Upper lobe of left lung (tissue), 6 donors: ENCODE measurements around the gene SLC35A3. TPM values are rescaled to one million over a fixed set of nuclear protein-coding genes. Genes with fewer than 3 reads are reported as not detected.
A peak's percentile ranks its signal among the peaks of the same experiment; 100 is the strongest.
"Not testable (repeated sequence)": the region's sequence is repeated elsewhere in the genome, so short reads cannot be mapped to it uniquely, and the experiment has no call there.

Source experiments
- ATAC-seq, 2 donors: fragments of 200-7000 bp; cut with Tn5 transposase; one replicate each; pipeline ENCODE4 v1.9.1; 2022; ENCODE audit warnings: mild to moderate bottlenecking in 2 of 2, moderate library complexity in 2 of 2; ENCODE audit not compliant: low FRiP score in 2 of 2
- DNase-seq, 2 donors: peaks; one replicate each; pipeline ENCODE4 v3.0.0-alpha.2; 2019 to 2020
- H3K27ac ChIP-seq, 4 donors: fragments of 200-600 bp; sonication (generic); one replicate each; pipeline ENCODE4 v1.5.1; 2016 to 2019
- H3K27me3 ChIP-seq, 4 donors: fragments of 200-600 bp; sonication (generic); one replicate each; pipeline ENCODE4 v1.5.1; 2017 to 2019
- H3K36me3 ChIP-seq, 4 donors: fragments of 200-600 bp; sonication (generic); one replicate each; pipeline ENCODE4 v1.5.1; 2016 to 2019
- H3K4me1 ChIP-seq, 4 donors: fragments of 200-600 bp; sonication (generic); one replicate each; pipeline ENCODE4 v1.5.1; 2018 to 2019
- H3K4me3 ChIP-seq, 4 donors: fragments of 200-600 bp; sonication (generic); one replicate each; pipeline ENCODE4 v1.5.1; 2017 to 2019; ENCODE audit warnings: mild to moderate bottlenecking in 2 of 4, moderate library complexity in 1 of 4
- H3K9me3 ChIP-seq, 4 donors: fragments of 200-600 bp; sonication (generic); one replicate each; pipeline ENCODE4 v1.5.1; 2018 to 2019
- EP300 ChIP-seq, 4 donors: sonication (generic); formaldehyde crosslinking; IDR thresholded peaks; one replicate each; pipeline ENCODE4 v1.5.1; 2017; ENCODE audit warnings: antibody characterized with exemption in 4 of 4, control low read depth in 2 of 4
- POLR2A ChIP-seq, 4 donors: fragments of 450-650 bp; IDR thresholded peaks; one replicate each; pipeline ENCODE4 v1.5.1; 2016 to 2017; ENCODE audit warnings: antibody characterized with exemption in 4 of 4, mild to moderate bottlenecking in 2 of 4
- POLR2AphosphoS5 ChIP-seq, 2 donors: sonication (generic); formaldehyde crosslinking; IDR thresholded peaks; one replicate each; pipeline ENCODE4 v1.5.1; 2017; ENCODE audit warnings: antibody characterized with exemption in 2 of 2
- WGBS, 2 donors: methylation state at CpG; one replicate each; pipeline ENCODE4 v1.1.5; 2017 to 2018; 5-methylcytosine and 5-hydroxymethylcytosine counted together
- total RNA-seq, 6 donors: library from RNA; depleted of rRNA in 4 of 6; stranded (reverse); fragments of >200 nt in 4 of 6; gene quantifications; one replicate each; pipeline versions ENCODE4 v1.1.0 to v1.2.1, GENCODE V29; 2016 to 2021
- TF ChIP-seq, protein P1 (sequence below), 6 experiments: fragments of 450-650 bp in 4 of 6; fragments of 200-600 bp in 2 of 6; sonication (generic) in 2 of 6; IDR thresholded peaks; one replicate each; pipeline ENCODE4 v1.5.1; 2016 to 2019; ENCODE audit warnings: antibody characterized with exemption in 6 of 6
- donor health status: DM: no; HTN: no; CAD: no; lungs with moderate emphysema.
- donor health status: DM: no; HTN: yes; CAD: no; lungs with severe emphysema.

Gene SLC35A3
- total RNA-seq, 6 donors from 2014 or later = 19.9 to 49.7 (median 25.2) TPM

DNA sequence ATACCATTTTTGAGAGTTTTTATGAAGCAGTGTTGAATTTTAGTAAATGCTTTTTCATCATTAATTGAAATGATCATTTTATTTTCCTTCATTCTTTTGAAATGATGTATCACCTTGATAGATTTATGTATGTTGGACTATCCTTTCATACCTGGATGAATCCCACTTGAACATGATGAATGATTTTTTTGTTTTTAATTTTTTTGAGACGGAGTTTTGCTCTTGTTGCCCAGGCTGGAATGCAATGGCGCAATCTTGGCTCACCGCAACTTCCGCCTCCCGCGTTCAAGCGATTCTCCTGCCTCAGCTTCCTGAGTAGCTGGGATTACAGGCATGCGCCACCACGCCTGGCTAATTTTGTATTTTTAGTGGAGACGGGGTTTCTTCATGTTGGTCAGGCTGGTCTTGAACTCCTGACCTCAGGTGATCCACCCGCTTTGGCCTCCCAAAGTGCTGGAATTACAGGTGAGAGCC is 77.5 kb downstream of the SLC35A3 start:
- H3K9me3 ChIP-seq, H3K4me3 ChIP-seq, H3K27ac ChIP-seq, ATAC-seq, H3K27me3 ChIP-seq: not testable (repeated sequence)
- 71 to 90% methylated on average over 11 of the region's 11 CpGs for WGBS, 2 donors
- H3K36me3 ChIP-seq = peaks cover 0 to 13% (median 0%) of the 10 kb centered on the region in 4 donors
- peak in 1 of 2 donors; percentile 12 for TF ChIP-seq POLR2AphosphoS5 (IDR thresholded peaks at IDR 0.05)
- peak in 1 of 2 donors; percentile 48 for DNase-seq
- H3K4me1 ChIP-seq = peaks cover 10 to 49% (median 23%) of the 10 kb centered on the region in 4 donors

DNA sequence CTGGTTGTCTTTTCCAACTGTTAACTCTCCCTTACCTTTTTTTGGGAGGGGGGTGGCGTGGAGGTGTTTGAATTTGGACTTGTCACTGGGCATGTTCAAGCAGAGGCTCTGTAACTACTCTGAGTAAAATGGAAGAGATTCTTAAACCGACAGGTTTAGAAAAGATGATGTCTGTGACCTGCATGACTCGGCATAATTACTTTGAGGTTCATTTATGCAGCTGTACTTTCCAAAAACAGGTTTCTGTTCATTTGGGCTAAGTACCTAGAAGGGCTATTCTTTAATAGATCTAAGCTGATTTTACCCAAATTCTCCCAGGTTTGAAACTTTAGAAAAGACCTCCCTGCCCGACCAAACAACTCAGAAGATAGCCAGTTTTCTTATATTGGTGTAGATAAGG is 80.3 kb downstream of the SLC35A3 start:
- no peak overlapping the region for H3K4me3 ChIP-seq
- TF ChIP-seq POLR2A (IDR thresholded peaks at IDR 0.05) (no peak), POLR2AphosphoS5 (IDR thresholded peaks at IDR 0.05) (no peak), EP300 (IDR thresholded peaks at IDR 0.05) (no peak)
- TF ChIP-seq, protein P1, sequence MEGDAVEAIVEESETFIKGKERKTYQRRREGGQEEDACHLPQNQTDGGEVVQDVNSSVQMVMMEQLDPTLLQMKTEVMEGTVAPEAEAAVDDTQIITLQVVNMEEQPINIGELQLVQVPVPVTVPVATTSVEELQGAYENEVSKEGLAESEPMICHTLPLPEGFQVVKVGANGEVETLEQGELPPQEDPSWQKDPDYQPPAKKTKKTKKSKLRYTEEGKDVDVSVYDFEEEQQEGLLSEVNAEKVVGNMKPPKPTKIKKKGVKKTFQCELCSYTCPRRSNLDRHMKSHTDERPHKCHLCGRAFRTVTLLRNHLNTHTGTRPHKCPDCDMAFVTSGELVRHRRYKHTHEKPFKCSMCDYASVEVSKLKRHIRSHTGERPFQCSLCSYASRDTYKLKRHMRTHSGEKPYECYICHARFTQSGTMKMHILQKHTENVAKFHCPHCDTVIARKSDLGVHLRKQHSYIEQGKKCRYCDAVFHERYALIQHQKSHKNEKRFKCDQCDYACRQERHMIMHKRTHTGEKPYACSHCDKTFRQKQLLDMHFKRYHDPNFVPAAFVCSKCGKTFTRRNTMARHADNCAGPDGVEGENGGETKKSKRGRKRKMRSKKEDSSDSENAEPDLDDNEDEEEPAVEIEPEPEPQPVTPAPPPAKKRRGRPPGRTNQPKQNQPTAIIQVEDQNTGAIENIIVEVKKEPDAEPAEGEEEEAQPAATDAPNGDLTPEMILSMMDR (IDR thresholded peaks at IDR 0.05) = no peak
- no peak for DNase-seq
- no peaks in the 10 kb centered on the region for H3K27me3 ChIP-seq
- no peak for ATAC-seq
- H3K9me3 ChIP-seq = no peaks in the 10 kb centered on the region
- peaks cover 10 to 34% (median 23%) of the 10 kb centered on the region in 4 donors for H3K4me1 ChIP-seq
- 82 to 89% methylated on average over 4 of the region's 4 CpGs for WGBS, 2 donors
- peak overlapping the region in 1 of 4 donors; percentile 21 for H3K27ac ChIP-seq
- peaks cover 0 to 17% (median 0%) of the 10 kb centered on the region in 4 donors for H3K36me3 ChIP-seq

DNA sequence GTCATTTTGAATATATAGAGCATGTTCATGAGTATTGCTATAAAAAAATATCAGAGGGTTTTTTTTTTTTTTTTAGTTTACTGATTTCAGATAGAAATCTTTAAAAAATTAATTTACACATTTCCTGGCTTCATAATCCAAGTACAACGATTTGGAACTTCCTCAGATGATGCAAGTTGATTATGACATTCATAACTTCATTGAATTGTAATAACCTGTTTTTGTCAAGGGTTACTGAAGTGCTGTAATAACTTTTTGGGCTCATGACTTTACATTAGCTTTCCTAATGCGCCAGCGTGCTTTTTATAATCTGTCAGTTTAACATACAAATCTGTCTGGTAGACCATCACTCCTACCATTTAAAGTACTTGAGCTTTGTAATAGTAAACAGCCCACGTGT is 81.6 kb downstream of the SLC35A3 start:
- no peak for DNase-seq
- Histone ChIP-seq H3K27ac (peak overlapping the region in 1 of 4 donors; percentile 27), H3K4me1 (peaks cover 10 to 34% (median 22%) of the 10 kb centered on the region in 4 donors), H3K9me3 (no peaks in the 10 kb centered on the region), H3K4me3 (no peak overlapping the region), H3K27me3 (no peaks in the 10 kb centered on the region), H3K36me3 (peaks cover 0 to 17% (median 0%) of the 10 kb centered on the region in 4 donors)
- no peak for ATAC-seq
- WGBS, 2 donors = 48 to 60% methylated on average over 4 of the region's 4 CpGs
- TF ChIP-seq POLR2AphosphoS5 (IDR thresholded peaks at IDR 0.05) (no peak), POLR2A (IDR thresholded peaks at IDR 0.05) (no peak), EP300 (IDR thresholded peaks at IDR 0.05) (no peak)
- TF ChIP-seq, protein P1 (IDR thresholded peaks at IDR 0.05) = no peak

DNA sequence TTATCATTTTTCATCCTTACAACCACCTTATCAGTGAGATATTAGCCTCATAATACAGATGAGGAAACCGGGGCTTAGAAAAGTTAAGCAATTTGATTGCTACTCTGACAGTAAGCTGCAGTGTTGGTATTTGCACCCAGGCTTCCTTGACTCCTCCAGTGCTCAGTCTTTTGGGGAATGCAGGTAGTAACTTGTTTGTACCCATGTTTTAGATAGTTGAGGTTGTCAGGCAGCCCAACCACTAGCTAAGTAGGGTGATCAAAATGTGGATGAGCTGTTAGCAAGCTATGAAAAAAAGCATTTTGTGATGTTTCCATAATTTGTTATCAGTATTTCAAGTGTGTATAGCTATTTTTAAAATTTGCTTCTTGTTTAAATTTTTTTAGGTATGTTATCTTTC is 82.1 kb downstream of the SLC35A3 start:
- H3K36me3 ChIP-seq = peaks cover 0 to 20% (median 0%) of the 10 kb centered on the region in 4 donors
- TF ChIP-seq POLR2AphosphoS5 (IDR thresholded peaks at IDR 0.05) (no peak), EP300 (IDR thresholded peaks at IDR 0.05) (no peak), POLR2A (IDR thresholded peaks at IDR 0.05) (no peak)
- TF ChIP-seq, protein P1 (IDR thresholded peaks at IDR 0.05) = no peak
- H3K4me3 ChIP-seq = no peak overlapping the region
- DNase-seq (no peak), ATAC-seq (no peak)
- H3K4me1 ChIP-seq = peaks cover 10 to 30% (median 20%) of the 10 kb centered on the region in 4 donors
- no peaks in the 10 kb centered on the region for H3K27me3 ChIP-seq
- WGBS, 2 donors = 65 to 80% methylated on average over 1 of the region's 1 CpG
- H3K9me3 ChIP-seq = no peaks in the 10 kb centered on the region
- H3K27ac ChIP-seq = peak overlapping the region in 1 of 4 donors; percentile 27

DNA sequence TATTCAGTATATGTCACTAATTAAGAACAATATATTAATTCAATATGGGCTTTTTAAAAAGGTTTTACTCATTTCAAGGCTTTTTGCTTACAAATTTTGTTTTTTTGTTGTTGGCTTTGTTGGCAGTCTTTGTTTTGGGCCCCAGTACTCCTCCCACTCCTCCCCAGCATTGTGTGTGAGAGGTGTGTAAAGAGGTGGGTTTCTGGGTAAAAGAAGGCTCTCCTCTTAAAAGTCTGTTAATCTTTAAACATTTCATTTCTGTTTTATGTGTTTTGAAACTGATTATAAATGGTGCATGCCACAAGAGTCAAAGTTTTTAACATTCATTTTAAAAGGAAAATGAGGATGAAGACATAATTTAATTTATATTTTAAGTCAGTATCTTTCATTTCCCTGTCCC is 83.3 kb downstream of the SLC35A3 start:
- Histone ChIP-seq H3K27me3 (no peaks in the 10 kb centered on the region), H3K4me1 (peaks cover 8 to 18% (median 12%) of the 10 kb centered on the region in 4 donors), H3K9me3 (no peaks in the 10 kb centered on the region), H3K27ac (no peak overlapping the region), H3K4me3 (no peak overlapping the region), H3K36me3 (peaks cover 0 to 32% (median 4%) of the 10 kb centered on the region in 4 donors)
- DNase-seq = no peak
- ATAC-seq = no peak
- TF ChIP-seq POLR2A (IDR thresholded peaks at IDR 0.05) = no peak
- no peak for TF ChIP-seq EP300 (IDR thresholded peaks at IDR 0.05)
- no peak for TF ChIP-seq POLR2AphosphoS5 (IDR thresholded peaks at IDR 0.05)
- TF ChIP-seq, protein P1 (IDR thresholded peaks at IDR 0.05) = no peak
